Kidney (tissue), 14 donors: ENCODE data around the gene ZFPL1. TPM values are rescaled to one million over a fixed set of nuclear protein-coding genes. Genes with fewer than 3 reads are reported as not detected.
A peak's percentile ranks its signal among the peaks of the same experiment; 100 is the strongest.

Experiments used
- DNase-seq, 5 donors: peaks; one replicate each; pipeline ENCODE4 v3.0.0-alpha.2; 2013 to 2020
- FAIRE-seq: peaks from 2 replicates; lab custom pipeline; 2012; peaks lifted over from hg19 to GRCh38; lab: Jason Lieb, UNC
- H3K27ac ChIP-seq, 2 donors: one replicate each; pipeline ENCODE4 v1.7.0; 2013; ENCODE audit warnings: low read depth in 2 of 2, low read length in 2 of 2, inconsistent platforms in 1 of 2
- H3K27me3 ChIP-seq: one replicate; pipeline ENCODE4 v1.7.1; 2013; ENCODE audit warnings: low read length, inconsistent platforms; ENCODE audit not compliant: control insufficient read depth, insufficient read depth
- H3K36me3 ChIP-seq, 3 donors: one replicate each; pipeline versions ENCODE4 v1.7.0 to v1.7.1; 2013; ENCODE audit warnings: low read length in 3 of 3, control low read depth in 1 of 3, inconsistent platforms in 1 of 3; ENCODE audit not compliant: insufficient read depth in 3 of 3, control insufficient read depth in 2 of 3
- H3K4me1 ChIP-seq, 3 donors: one replicate each; pipeline versions ENCODE4 v1.7.0 to v1.7.1; 2013; ENCODE audit warnings: low read length in 3 of 3, inconsistent platforms in 1 of 3, low read depth in 1 of 3; ENCODE audit not compliant: control insufficient read depth in 2 of 3, insufficient read depth in 2 of 3
- H3K4me3 ChIP-seq, 3 donors: one replicate each; pipeline versions ENCODE4 v1.7.0 to v1.8.1; 2013; ENCODE audit warnings: low read length in 3 of 3, control low read depth in 1 of 3, inconsistent platforms in 1 of 3
- H3K9ac ChIP-seq, 3 donors: one replicate each; pipeline versions ENCODE4 v1.7.0 to v1.7.1; 2013; ENCODE audit warnings: low read length in 3 of 3, control low read depth in 1 of 3, inconsistent platforms in 1 of 3
- H3K9me3 ChIP-seq, 3 donors: one replicate each; pipeline versions ENCODE4 v1.7.0 to v1.7.1; 2013; ENCODE audit warnings: low read length in 3 of 3, control low read depth in 1 of 3, inconsistent platforms in 1 of 3; ENCODE audit not compliant: control insufficient read depth in 2 of 3, insufficient read depth in 1 of 3
- CTCF ChIP-seq: IDR thresholded peaks from 3 replicates; pipeline ENCODE4 v1.5.1; 2012; ENCODE audit warnings: mild to moderate bottlenecking, moderate library complexity, borderline replicate concordance; ENCODE audit not compliant: insufficient read depth; ENCODE audit errors: extremely low read depth
- intact Hi-C: fragments of 100-400 bp; cut with DNase I; formaldehyde crosslinking; loops from one replicate; pipeline ENCODE4 v1.11.1; 2022
- polyA plus RNA-seq: library from polyadenylated mRNA; stranded (reverse); fragments of 350-450 nt; fragmentation: Illumina TruSeq; extraction: RNeasy Lipid Tissue Mini Kit (QIAGEN cat#74804); gene quantifications from one replicate; pipeline ENCODE4 v1.2.3, GENCODE V29; 2014; ENCODE audit warnings: low read depth, low replicate concordance; ENCODE audit not compliant: insufficient read depth
- total RNA-seq: library from RNA; stranded (reverse); fragmentation: NEBNext Ultra II Directional; extraction: Animal tissue kit (Norgen Biotek cat#: 25700); gene quantifications from one replicate; pipeline ENCODE4 v1.2.1, GENCODE V29; 2021
- donor health status: control.
- donor health status: control.
- donor health status: control.
- donor health status: control.
- donor health status: control.
- donor health status: DM: yes; HTN: yes; CAD: no.
- donor health status: Normal renal cell carcinoma (clear cell type).

Gene ZFPL1
- total and polyA plus RNA-seq, 2 donors from 2014 or later, result 31.4 to 43.1 TPM

- Histone ChIP-seq H3K9ac (peak overlapping the region in 2 of 3 donors; percentile 67 to 68), H3K27me3 (no peaks in the 10 kb centered on the region), H3K27ac (no peak overlapping the region), H3K9me3 (no peaks in the 10 kb centered on the region), H3K4me1 (peaks cover 0 to 8% (median 7%) of the 10 kb centered on the region in 3 donors), H3K4me3 (peak overlapping the region; percentile 87 to 94 (median 94)), H3K36me3 (no peaks in the 10 kb centered on the region)
- TF ChIP-seq CTCF, result no peak
- FAIRE-seq, result no peak
- DNase-seq, result no peak
- intact Hi-C loops, result no loop called here
Observed at GRCh38 chr11:65096926-65097325, 12.9 kb downstream of the ZFPL1 start.

GRCh38 chr11:65100674-65101350, 16.8 kb downstream of the ZFPL1 start:
- H3K27me3 ChIP-seq, result no peaks in the 10 kb centered on the region
- TF ChIP-seq CTCF, result no peak
- H3K4me3 ChIP-seq, result no peak overlapping the region
- no peak overlapping the region for H3K9ac ChIP-seq
- DNase-seq (no peak), FAIRE-seq (no peak)
- intact Hi-C loops, result no loop called here
- no peaks in the 10 kb centered on the region for H3K9me3 ChIP-seq
- peaks cover 0 to 7% (median 4%) of the 10 kb centered on the region in 3 donors for H3K4me1 ChIP-seq
- peaks cover 0 to 4% (median 0%) of the 10 kb centered on the region in 3 donors for H3K36me3 ChIP-seq
- H3K27ac ChIP-seq, result no peak overlapping the region

GRCh38 chr11:65102142-65103095, 18.4 kb downstream of the ZFPL1 start:
- H3K9me3 ChIP-seq, result no peaks in the 10 kb centered on the region
- DNase-seq (peak in 1 of 5 donors; percentile 18), FAIRE-seq (no peak)
- no peak overlapping the region for H3K9ac ChIP-seq
- H3K4me1 ChIP-seq, result peaks cover 0 to under 1% (median 0%) of the 10 kb centered on the region in 3 donors
- intact Hi-C loops, result no loop called here
- no peak overlapping the region for H3K4me3 ChIP-seq
- no peaks in the 10 kb centered on the region for H3K27me3 ChIP-seq
- no peak for TF ChIP-seq CTCF
- H3K36me3 ChIP-seq, result peaks cover 0 to 4% (median 0%) of the 10 kb centered on the region in 3 donors
- H3K27ac ChIP-seq, result no peak overlapping the region
